Stimulated activated CD4-positive, alpha-beta T cell treated with anti-CD3 and anti-CD28 coated beads, Interleukin-4, amount 100 ng/mL, for 1 hour (primary cell): ENCODE results near the gene MRTFA.
"Not testable (repeated sequence)": the region's sequence is repeated elsewhere in the genome, so short reads cannot be mapped to it uniquely, and the experiment has no call there.

Experiments used
- DNase-seq: peaks from one replicate; pipeline ENCODE4 v3.0.0-alpha.2; 2020

Gene MRTFA

GRCh38 chr22:40383905-40384304 is 252.6 kb downstream of the MRTFA start:
- no peak for DNase-seq

DNA sequence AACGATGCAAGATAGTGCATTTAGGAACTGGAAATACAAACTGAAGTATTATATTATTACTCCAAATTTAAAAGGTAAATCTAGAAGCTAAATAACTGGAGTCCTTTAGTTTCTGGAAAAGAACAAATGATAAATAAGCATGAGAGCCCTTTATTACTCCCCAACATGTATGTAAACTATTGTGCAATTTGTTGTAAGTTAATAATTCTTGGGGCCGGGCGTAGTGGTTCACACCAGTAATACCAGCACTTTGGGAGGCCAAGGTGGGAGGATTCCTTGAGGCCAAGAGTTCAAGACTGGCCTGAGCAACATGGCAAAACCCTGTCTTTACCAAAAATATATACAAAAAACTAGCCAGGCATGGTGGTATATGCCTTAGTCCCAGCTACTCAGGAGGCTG is 255.1 kb downstream of the MRTFA start:
- no peak for DNase-seq

DNA sequence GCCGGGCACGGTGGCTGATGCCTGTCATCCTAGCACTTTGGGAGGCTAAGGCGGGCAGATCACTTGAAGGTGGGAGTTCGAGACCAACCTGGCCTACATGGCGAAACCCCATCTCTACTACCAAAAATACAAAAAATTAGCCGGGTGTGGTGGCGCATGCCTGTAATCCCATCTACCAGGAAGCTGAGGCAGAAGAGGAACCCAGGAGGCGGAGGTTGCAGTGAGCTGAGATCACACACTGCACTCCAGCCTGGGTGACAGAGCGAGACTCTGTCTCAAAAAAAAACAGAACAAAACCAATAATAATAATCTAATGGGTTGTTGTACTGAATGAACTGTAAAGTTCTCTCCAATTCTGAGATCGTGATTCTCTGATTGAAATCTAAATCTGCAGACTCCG is 258.1 kb downstream of the MRTFA start:
- not testable (repeated sequence) for DNase-seq

- no peak for DNase-seq
Observed at GRCh38 chr22:40377931-40378330, 258.6 kb downstream of the MRTFA start.

DNA sequence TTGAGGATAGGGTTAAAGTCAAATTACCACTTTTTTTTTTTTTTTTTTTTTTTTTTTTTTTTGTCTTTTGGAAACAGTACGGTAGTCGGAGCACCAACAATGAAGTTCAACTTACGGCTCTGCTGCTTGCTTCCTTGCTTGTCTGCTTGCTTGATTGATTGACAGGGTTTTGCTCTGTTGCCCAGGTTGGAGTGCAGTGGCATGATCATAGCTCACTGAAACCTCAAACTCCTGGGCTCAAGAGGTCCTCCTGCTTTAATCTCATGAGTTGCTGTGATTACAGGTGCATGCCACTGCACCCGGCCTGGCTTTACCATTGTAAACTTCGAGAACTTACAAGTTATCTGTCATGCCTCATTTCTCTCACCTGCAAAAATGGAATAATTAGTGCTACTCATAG is 260.4 kb downstream of the MRTFA start:
- DNase-seq: no peak

GRCh38 chr22:40374567-40374966 is 262.0 kb downstream of the MRTFA start:
- DNase-seq: no peak

DNA sequence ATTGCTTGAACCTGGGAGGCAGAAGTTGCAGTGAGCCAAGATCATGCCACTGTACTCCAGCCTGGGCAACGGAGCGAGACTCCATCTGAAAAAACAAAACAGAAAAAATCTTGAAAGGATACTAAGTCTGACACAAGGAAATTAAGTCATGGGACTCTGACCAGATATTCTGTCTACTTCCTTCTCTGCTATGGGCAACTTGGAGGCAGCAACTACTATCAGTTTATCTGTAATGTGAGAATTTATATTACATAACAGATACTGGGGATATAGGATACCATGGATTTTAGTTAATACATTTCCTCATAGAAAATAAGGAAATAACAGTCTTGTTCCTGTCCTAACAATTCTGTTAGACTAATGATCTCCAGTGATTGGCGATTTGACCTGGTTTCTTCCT is 267.7 kb downstream of the MRTFA start:
- no peak for DNase-seq

- no peak for DNase-seq
Observed at GRCh38 chr22:40368016-40368415, 268.5 kb downstream of the MRTFA start.

- no peak for DNase-seq
Observed at GRCh38 chr22:40367342-40367741, 269.2 kb downstream of the MRTFA start.

- DNase-seq: no peak
Observed at GRCh38 chr22:40366068-40366467, 270.5 kb downstream of the MRTFA start.

- no peak for DNase-seq
Observed at GRCh38 chr22:40364431-40364830, 272.1 kb downstream of the MRTFA start.

DNA sequence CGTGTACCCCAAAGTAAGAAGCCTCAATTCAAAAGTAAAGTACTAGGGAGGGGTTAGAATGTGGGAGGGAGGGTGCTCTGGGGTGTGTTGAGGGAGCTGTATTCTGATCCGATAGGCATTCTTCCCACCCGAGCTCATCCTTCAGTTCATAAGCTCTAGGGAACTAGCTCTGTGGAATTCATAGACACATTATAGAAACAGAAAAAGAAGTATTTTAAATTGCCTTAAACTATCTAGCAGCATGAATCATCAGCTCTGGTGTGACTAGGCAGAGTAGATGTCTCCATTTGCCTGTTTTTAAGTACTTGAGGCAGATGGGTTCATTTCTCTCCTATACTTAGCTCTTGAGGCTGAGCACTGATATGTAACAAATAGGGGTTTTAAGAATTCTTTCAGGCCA is 273.5 kb downstream of the MRTFA start:
- no peak for DNase-seq

DNA sequence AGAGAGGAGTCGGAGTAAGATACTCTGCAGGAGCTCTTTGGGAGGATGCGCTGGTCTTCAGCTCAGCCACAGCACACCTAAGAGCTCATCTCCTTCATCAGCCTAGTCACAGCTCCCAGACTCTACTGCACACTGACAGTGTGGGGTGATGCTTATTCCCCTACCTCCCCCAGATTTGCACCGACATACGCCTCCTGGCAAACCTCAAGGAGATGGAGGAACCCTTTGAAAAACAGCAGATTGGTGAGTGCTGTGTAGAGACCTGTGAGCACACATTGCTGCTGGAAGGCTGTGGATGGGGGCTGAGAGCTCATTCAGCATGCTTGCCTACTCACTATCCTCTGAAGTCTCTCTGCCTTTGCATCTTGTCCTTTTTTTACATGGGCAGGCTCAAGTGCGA is 275.4 kb downstream of the MRTFA start:
- no peak for DNase-seq
